ENCODE measurements around the gene PARVA.

PARVA gene

GRCh38 chr11:12494699-12495098 is 117.3 kb downstream of the PARVA start:
- no peak overlapping the region for H3K4me3 ChIP-seq (ENCODE audit: low read depth, low read length)
- TF ChIP-seq, protein P1, sequence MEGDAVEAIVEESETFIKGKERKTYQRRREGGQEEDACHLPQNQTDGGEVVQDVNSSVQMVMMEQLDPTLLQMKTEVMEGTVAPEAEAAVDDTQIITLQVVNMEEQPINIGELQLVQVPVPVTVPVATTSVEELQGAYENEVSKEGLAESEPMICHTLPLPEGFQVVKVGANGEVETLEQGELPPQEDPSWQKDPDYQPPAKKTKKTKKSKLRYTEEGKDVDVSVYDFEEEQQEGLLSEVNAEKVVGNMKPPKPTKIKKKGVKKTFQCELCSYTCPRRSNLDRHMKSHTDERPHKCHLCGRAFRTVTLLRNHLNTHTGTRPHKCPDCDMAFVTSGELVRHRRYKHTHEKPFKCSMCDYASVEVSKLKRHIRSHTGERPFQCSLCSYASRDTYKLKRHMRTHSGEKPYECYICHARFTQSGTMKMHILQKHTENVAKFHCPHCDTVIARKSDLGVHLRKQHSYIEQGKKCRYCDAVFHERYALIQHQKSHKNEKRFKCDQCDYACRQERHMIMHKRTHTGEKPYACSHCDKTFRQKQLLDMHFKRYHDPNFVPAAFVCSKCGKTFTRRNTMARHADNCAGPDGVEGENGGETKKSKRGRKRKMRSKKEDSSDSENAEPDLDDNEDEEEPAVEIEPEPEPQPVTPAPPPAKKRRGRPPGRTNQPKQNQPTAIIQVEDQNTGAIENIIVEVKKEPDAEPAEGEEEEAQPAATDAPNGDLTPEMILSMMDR (conservative IDR thresholded peaks at IDR 0.05; ENCODE audit: low read depth, low read length) = no peak
- peak; percentile 72 for DNase-seq (ENCODE audit: low read depth)

- TF ChIP-seq, protein P1 (conservative IDR thresholded peaks at IDR 0.05; ENCODE audit: low read depth, low read length) = peak; percentile 19
- no peak for DNase-seq (ENCODE audit: low read depth)
- H3K4me3 ChIP-seq (ENCODE audit: low read depth, low read length) = no peak overlapping the region
Observed at GRCh38 chr11:12496181-12497025, 119.0 kb downstream of the PARVA start.

DNA sequence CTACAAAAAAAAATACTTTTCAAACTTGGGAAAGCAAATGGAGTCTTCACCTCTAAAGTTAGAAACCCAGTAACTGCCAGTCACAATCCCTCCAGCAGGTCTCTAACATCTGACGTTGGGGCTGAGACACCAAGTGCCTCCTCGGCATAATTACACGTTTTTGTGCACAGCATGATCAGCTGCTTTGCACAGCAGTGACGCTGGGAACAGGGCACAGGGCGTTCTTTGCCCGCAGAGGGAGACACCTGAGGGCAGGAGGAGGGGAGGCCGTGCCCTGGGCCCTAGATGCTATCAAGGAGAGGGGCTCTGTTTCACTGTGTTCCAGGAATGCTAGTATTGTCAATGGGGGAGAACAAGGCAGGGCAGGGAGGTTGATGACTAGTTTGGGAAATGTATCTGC is 120.1 kb downstream of the PARVA start:
- DNase-seq (ENCODE audit: low read depth) = no peak
- TF ChIP-seq, protein P1 (conservative IDR thresholded peaks at IDR 0.05; ENCODE audit: low read depth, low read length) = no peak
- H3K4me3 ChIP-seq (ENCODE audit: low read depth, low read length) = no peak overlapping the region

DNA sequence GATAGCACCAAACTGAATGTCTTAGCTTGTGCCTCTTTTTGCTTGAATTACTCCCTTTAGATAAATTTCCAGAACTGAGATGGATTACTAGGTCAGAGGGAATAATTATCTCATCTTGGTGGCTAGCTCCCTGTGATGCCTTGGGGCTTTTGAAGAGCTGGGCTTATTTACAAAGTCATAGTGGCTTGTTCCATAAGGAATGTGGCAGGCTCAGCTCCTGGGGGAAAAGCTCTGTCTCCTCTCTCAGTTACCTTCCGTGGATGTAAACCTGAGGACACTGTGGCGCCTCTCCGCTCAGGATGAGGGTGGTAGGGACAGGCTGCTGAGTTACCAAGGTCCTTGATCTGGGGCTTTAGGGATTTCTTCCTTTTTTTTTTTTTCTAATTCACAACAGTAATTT is 121.7 kb downstream of the PARVA start:
- no peak for DNase-seq (ENCODE audit: low read depth)
- H3K4me3 ChIP-seq (ENCODE audit: low read depth, low read length) = no peak overlapping the region
- TF ChIP-seq, protein P1 (conservative IDR thresholded peaks at IDR 0.05; ENCODE audit: low read depth, low read length) = no peak

DNA sequence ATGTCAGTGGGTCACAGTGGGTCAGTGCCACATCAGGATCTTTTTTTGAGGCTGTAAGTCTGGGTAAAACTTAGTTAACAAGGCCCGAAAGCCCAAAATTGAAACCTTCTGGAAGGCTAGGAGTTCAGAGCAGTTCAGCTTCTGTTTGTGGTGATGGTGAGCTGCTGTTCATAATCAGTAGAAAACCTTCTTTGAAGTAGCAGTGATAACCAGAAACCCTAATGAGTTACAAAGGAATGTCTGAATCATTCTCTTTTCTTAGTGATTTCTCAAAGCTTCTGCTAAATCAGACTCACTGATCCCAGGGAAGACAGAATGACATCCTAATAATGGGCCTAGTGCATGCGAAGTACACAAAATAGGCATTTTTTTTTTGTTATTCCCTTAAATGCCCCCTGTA is 124.7 kb downstream of the PARVA start:
- DNase-seq (ENCODE audit: low read depth) = peak; percentile 25

DNA sequence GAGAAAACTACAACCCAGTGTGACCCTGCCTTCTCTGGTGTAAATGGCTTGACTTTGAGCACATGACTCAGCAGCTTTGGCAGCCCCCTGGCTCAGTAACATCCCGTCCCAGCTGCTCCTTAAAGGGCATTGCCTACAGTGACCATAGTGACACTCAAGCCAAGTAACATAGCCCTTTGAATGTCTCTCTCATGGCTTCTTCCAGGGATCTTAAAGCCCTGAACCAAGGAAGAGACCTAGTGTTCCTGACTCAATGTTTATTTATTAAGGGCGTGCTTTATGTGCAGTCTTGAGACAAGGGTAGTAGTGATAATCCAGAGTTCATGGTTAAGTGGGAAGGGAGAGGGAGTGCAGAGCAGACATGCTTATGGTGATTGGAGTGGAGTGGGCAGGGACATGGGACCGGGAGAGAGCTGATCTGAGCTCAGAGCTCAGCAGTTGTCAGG is 125.7 kb downstream of the PARVA start:
- DNase-seq (ENCODE audit: low read depth) = peak; percentile 41
- TF ChIP-seq, protein P1 (conservative IDR thresholded peaks at IDR 0.05; ENCODE audit: low read depth, low read length) = no peak
- no peak overlapping the region for H3K4me3 ChIP-seq (ENCODE audit: low read depth, low read length)

More for the DNA sequence above, 124.7 kb downstream of the PARVA start:
- H3K4me3 ChIP-seq (ENCODE audit: low read depth, low read length) = no peak overlapping the region
- TF ChIP-seq, protein P1 (conservative IDR thresholded peaks at IDR 0.05; ENCODE audit: low read depth, low read length) = no peak

- DNase-seq (ENCODE audit: low read depth) = no peak
- TF ChIP-seq, protein P1 (conservative IDR thresholded peaks at IDR 0.05; ENCODE audit: low read depth, low read length) = no peak
- no peak overlapping the region for H3K4me3 ChIP-seq (ENCODE audit: low read depth, low read length)
Observed at GRCh38 chr11:12503886-12504285, 126.5 kb downstream of the PARVA start.
